ENCODE results near the gene POLR2H.

POLR2H gene

DNA sequence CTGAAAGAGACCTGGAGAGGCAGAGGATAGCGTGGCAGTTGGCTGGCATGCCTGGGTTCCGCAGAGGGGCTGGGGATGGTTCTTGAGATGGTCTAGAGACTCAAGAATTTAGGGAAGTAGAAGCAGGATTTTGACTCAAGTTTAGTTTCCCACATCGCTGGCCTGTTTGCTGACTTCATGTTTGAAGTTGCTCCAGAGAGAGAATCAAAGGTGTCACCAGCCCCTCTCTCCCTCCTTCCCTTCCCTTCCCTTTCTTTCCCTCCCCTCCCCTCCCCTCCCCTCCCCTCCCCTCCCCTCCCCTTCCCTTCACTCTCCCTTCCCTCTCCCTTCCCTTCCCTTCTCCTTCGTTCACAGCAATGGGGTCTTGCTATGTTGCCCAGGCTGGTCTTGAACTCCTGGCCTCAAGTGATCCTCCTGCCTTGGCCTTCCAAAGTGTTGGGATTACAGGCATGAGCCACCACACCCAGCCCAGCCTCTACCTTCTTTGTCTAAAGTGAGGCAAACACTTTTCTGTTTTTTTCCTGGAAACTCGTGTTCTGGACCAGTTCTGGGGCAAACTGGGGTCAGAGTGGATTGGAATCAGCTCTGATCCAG lies 28.5 kb downstream of the POLR2H start:
- no peak for DNase-seq

DNA sequence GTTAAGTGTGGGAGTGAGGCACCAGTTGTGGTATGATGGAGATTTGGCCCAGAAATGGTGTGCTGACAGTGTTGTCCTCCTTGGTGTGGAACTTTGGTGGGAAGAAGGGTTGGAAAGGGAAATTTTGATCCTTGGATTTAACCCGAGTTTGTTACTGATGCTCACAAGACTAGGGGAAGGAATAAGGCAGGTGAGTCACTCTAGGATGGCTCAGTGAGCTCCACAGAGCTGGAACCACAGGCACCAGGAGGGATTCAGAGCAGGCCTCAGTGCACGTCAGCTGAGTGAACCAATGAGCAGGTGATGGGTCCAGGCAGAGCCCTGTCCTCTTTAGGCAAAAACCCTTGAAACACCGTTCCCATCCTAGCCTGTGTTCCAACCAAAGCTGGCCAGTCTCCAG lies 29.8 kb downstream of the POLR2H start:
- no peak for DNase-seq

DNA sequence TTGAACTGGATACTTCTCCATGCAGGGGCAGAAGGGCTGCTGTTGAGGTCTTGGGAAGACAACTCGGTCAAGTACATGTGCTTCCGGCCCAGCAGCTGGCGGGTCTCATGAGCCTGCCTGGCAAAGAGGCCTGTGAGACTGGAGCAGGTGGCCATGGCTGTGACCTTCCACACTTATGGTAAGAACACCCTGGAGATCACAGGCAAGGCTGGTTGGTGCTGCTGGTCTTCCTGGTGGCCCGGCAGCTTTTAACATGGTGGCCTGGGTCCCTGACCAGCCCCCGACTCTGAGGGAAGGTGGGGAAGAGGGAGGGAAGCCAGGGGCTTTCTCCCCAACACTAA lies 33.8 kb downstream of the POLR2H start:
- DNase-seq = no peak

DNA sequence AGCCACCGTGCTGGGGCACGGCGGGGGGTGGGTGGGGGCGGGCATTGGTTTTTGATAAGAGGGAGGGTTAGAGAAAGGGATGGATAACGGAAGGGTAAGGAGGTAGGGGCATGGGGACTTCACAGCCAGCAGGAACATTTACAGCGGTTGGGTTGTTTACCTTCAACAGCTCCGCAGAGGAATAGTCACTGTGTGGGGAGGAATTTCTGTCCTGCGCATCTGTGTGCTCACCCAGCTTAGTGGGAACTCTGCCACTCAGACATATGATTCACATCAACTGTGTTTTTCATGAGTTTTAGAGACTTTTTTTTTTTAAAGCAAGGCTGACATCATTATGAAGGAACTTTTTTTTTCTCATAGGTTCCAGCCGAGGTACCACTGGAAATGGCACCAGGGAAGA lies 37.9 kb downstream of the POLR2H start:
- DNase-seq = no peak

DNA sequence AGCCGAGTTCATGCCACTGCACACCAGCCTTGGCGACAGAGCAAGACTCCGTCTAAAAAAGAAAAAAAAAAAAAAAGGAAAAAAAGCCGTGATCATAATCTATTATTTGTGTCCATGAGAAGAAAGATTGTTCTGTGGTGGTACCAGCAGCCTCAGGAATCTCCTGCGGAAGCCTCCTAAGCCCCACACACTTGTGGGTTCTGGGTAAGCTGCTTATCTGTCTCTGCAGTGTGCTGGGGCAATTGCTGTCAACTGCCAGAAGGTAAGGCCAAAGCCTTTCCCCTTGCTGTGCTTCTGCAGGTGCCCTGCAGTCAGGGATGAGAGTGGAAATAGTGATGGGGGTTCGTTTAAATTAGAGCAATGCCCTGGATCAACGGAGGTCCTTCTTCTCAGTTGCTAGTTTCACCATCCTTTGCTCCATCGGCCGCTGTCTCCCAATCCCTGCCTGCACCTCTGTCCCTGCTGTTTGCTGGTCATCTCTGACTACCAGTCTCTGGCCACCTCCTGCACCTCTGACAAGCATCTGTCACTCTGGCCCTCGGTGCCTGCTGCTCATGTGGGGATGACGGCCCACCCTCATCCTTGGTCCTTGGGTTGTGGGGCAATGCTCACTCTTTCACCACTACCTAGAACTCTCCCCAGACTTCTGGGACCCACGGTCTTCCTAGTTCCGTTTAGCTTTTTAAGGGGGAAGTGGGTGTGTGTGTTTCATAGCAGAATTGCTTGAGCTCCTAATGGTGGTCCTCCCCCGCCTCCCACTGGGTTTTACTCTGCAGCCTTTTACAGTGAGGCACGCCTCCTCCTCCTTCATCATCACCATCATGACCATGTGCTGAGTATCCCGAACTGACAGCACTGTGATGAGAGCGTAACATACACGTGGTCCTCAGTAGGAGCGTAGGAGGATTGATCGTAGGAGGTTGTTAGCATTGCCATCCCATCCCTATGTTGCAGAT lies 43.8 kb downstream of the POLR2H start:
- DNase-seq = no peak

- no peak for DNase-seq
Measured at GRCh38 chr3:184409331-184409926, 47.9 kb downstream of the POLR2H start.

- no peak for DNase-seq
Measured at GRCh38 chr3:184409946-184410500, 48.5 kb downstream of the POLR2H start.

DNA sequence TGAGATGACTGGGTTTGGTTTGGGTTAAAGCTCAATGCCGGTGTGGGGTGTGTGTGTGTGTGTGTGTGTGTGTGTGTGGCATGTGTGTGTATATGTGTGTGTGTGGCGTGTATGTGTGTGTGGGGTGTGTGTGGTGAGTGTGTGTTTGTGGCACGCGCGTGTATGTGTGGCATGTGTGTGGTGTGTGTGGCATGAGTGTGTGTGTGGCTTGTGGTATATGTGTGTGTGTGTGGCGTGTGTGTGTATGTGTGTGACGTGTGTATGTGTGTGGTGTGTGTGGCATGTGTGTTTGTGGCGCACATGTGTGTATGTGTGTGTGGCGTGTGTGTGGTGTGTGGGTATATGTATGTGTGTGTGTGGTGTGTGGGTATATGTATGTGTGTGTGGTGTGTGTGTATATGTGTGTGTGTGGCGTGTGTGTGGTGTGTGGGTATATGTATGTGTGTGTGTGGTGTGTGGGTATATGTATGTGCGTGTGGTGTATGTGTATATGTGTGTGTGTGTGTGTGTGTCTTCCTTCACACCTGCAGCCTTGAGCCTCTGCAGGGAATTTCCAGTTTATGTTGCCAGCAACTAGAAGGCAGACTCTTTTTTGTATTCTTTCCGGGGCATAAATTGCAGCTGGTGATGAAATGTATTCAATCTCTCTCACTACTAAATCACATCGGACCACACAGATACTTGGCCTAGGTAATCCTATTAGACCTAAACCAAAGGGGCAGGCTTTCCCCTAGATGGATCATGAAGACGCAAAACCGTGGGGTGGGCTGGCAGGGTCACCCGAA lies 53.1 kb downstream of the POLR2H start:
- DNase-seq = no peak

GRCh38 chr3:184415203-184415490 lies 53.6 kb downstream of the POLR2H start:
- no peak for DNase-seq

DNA sequence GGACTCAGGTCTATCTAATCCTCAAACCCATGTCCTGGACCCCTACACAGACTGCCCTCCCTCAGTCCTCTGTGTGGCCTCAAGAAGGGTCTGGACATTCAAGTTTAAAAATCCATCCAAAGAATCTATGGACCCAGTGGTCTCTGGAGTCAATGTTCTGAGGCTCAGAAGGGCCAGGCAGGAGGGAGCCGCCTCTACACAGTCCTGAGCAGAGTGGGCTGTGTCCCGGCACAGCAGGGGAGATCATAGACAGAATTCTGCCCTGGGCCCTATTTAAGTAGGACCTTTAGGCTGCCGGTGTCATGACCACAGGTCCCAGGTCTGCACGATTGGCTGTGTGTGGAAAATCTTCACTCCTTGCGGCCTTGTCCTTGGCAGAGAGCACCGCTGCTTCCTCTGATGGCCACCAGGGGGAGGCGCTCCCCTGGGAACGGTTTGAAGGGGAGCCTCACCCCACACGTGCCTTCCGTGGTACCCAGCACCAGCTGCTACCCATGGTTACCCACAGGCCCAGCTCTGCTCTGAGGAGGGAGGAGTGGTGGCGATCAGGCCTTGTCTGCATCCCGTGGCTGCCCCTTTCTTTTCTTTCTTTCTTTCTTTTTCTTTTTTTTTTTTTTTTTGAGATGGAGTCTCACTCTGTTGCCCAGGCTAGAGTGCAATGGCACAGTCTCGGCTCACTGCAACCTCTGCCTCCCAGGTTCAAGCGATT lies 56.3 kb downstream of the POLR2H start:
- DNase-seq = peak; percentile 7

All from NCI-H446 treated with DMSO at 0.1 percent for 48 hours (cell line).